MM.1S (cell line): Measurements from ENCODE around the gene TMEM143.

Source experiments
- DNase-seq: peaks from one replicate; pipeline ENCODE4 v3.0.0-alpha.2; 2015
- H2AFZ ChIP-seq: fragments of 300-600 bp; sonication (generic); 2 replicates; pipeline ENCODE4 v1.6.0; 2016; ENCODE audit warnings: antibody characterized with exemption, low read length
- H3F3A ChIP-seq: fragments of 300-600 bp; sonication (generic); 2 replicates; pipeline ENCODE4 v1.6.1; 2016; ENCODE audit warnings: mild to moderate bottlenecking, antibody characterized with exemption, low read length, moderate library complexity, mixed read lengths; ENCODE audit not compliant: insufficient read depth
- H3K27ac ChIP-seq: fragments of 300-600 bp; sonication (generic); 2 replicates; pipeline ENCODE4 v1.5.1; 2016; ENCODE audit warnings: mild to moderate bottlenecking, low read length
- H3K27me3 ChIP-seq: fragments of 300-600 bp; sonication (generic); replicated peaks from 2 replicates; pipeline ENCODE4 v1.6.0; 2016; ENCODE audit warnings: low read length; ENCODE audit not compliant: insufficient read depth
- H3K36me3 ChIP-seq: fragments of 300-600 bp; sonication (generic); replicated peaks from 2 replicates; pipeline ENCODE4 v1.6.1; 2016; ENCODE audit warnings: mild to moderate bottlenecking, low read length, mixed read lengths; ENCODE audit not compliant: insufficient read depth
- H3K4me1 ChIP-seq: fragments of 300-600 bp; sonication (generic); 2 replicates; pipeline ENCODE4 v1.6.1; 2016; ENCODE audit warnings: low read length, mixed read lengths
- H3K4me2 ChIP-seq: fragments of 300-600 bp; sonication (generic); 2 replicates; pipeline ENCODE4 v1.6.0; 2016; ENCODE audit warnings: low read depth, low read length
- H3K4me3 ChIP-seq: fragments of 300-600 bp; sonication (generic); 2 replicates; pipeline ENCODE4 v1.5.1; 2016; ENCODE audit warnings: low read length, mixed read lengths
- H3K79me2 ChIP-seq: fragments of 300-600 bp; sonication (generic); 2 replicates; pipeline ENCODE4 v1.6.1; 2016; ENCODE audit warnings: mixed run types, low read length, mixed read lengths
- H3K9ac ChIP-seq: fragments of 300-600 bp; sonication (generic); 2 replicates; pipeline ENCODE4 v1.6.1; 2016; ENCODE audit warnings: low read length, mixed read lengths
- H3K9me2 ChIP-seq: fragments of 300-600 bp; sonication (generic); replicated peaks from 2 replicates; pipeline ENCODE4 v1.6.1; 2016; ENCODE audit warnings: mild to moderate bottlenecking, low read length, mixed read lengths; ENCODE audit not compliant: insufficient read depth
- H3K9me3 ChIP-seq: fragments of 300-600 bp; sonication (generic); replicated peaks from 2 replicates; pipeline ENCODE4 v1.6.1; 2016; ENCODE audit warnings: mild to moderate bottlenecking, low read length, mixed read lengths; ENCODE audit not compliant: insufficient read depth
- H4K20me1 ChIP-seq: fragments of 300-600 bp; sonication (generic); 2 replicates; pipeline ENCODE4 v1.6.1; 2016; ENCODE audit warnings: mild to moderate bottlenecking, low read length, moderate library complexity, mixed read lengths; ENCODE audit not compliant: insufficient read depth
- CTCF ChIP-seq: fragments of 300-600 bp; sonication (generic); IDR thresholded peaks from 2 replicates; pipeline ENCODE4 v1.5.1; 2016; ENCODE audit warnings: antibody characterized with exemption, low read length, mixed read lengths
- EZH2 ChIP-seq: fragments of 300-600 bp; sonication (generic); optimal IDR thresholded peaks from 2 replicates; pipeline ENCODE3; 2017; ENCODE audit warnings: low read depth, mild to moderate bottlenecking, antibody characterized with exemption, low read length, mixed read lengths
- EZH2phosphoT487 ChIP-seq: fragments of 300-600 bp; sonication (generic); IDR thresholded peaks from 2 replicates; pipeline ENCODE4 v1.6.1; 2018; ENCODE audit warnings: antibody characterized with exemption, low read length

TMEM143 gene

GRCh38 chr19:48363500-48363809 is 285 bp downstream of the TMEM143 start:
- H3K4me3 ChIP-seq: peak overlapping the region; percentile 77
- DNase-seq: no peak
- no peaks in the 10 kb centered on the region for H3K36me3 ChIP-seq
- no peak for TF ChIP-seq EZH2
- peaks cover 12% of the 10 kb centered on the region for H3F3A ChIP-seq
- no peaks in the 10 kb centered on the region for H4K20me1 ChIP-seq
- H3K79me2 ChIP-seq: 0 out of 2 replicates have a peak, but pooled peaks cover 7% of the 10 kb centered on the region
- H3K9me2 ChIP-seq: no peaks in the 10 kb centered on the region
- H3K27ac ChIP-seq: peak overlapping the region; percentile 93
- H2AFZ ChIP-seq: peak overlapping the region; percentile 86
- H3K9ac ChIP-seq: peak overlapping the region; percentile 92
- peak overlapping the region; percentile 97 for H3K4me2 ChIP-seq
- H3K4me1 ChIP-seq: peaks cover 18% of the 10 kb centered on the region
- H3K27me3 ChIP-seq: no peaks in the 10 kb centered on the region
- no peaks in the 10 kb centered on the region for H3K9me3 ChIP-seq

- H3K4me1 ChIP-seq: peaks cover 18% of the 10 kb centered on the region
- no peaks in the 10 kb centered on the region for H4K20me1 ChIP-seq
- H2AFZ ChIP-seq: peak overlapping the region; percentile 86
- no peaks in the 10 kb centered on the region for H3K9me2 ChIP-seq
- peak overlapping the region; percentile 77 for H3K4me3 ChIP-seq
- no peaks in the 10 kb centered on the region for H3K27me3 ChIP-seq
- peak overlapping the region; percentile 92 for H3K9ac ChIP-seq
- no peaks in the 10 kb centered on the region for H3K9me3 ChIP-seq
- peak; percentile 94 for DNase-seq
- peak overlapping the region; percentile 97 for H3K4me2 ChIP-seq
- H3K79me2 ChIP-seq: 0 out of 2 replicates have a peak, but pooled peaks cover 7% of the 10 kb centered on the region
- H3K27ac ChIP-seq: peak overlapping the region; percentile 93
- no peaks in the 10 kb centered on the region for H3K36me3 ChIP-seq
- no peak for TF ChIP-seq EZH2phosphoT487
- TF ChIP-seq CTCF: no peak
- TF ChIP-seq EZH2: no peak
- H3F3A ChIP-seq: peaks cover 12% of the 10 kb centered on the region
Measured at GRCh38 chr19:48362716-48363499, 832 bp downstream of the TMEM143 start.

- no peaks in the 10 kb centered on the region for H3K9me3 ChIP-seq
- peaks cover 18% of the 10 kb centered on the region for H3K4me1 ChIP-seq
- DNase-seq: no peak
- H3K27ac ChIP-seq: no peak overlapping the region
- H2AFZ ChIP-seq: no peak overlapping the region
- no peaks in the 10 kb centered on the region for H3K27me3 ChIP-seq
- H4K20me1 ChIP-seq: no peaks in the 10 kb centered on the region
- TF ChIP-seq EZH2phosphoT487: no peak
- TF ChIP-seq CTCF: no peak
- no peak for TF ChIP-seq EZH2
- H3K36me3 ChIP-seq: no peaks in the 10 kb centered on the region
- H3K4me3 ChIP-seq: no peak overlapping the region
- no peaks in the 10 kb centered on the region for H3K9me2 ChIP-seq
- peaks cover 12% of the 10 kb centered on the region for H3F3A ChIP-seq
- H3K79me2 ChIP-seq: 0 out of 2 replicates have a peak, but pooled peaks cover 7% of the 10 kb centered on the region
- H3K9ac ChIP-seq: no peak overlapping the region
- H3K4me2 ChIP-seq: no peak overlapping the region
Measured at GRCh38 chr19:48361912-48362311, 1.8 kb downstream of the TMEM143 start.

GRCh38 chr19:48359123-48359522 is 4.6 kb downstream of the TMEM143 start:
- TF ChIP-seq CTCF (no peak), EZH2phosphoT487 (no peak), EZH2 (no peak)
- Histone ChIP-seq H4K20me1 (no peaks in the 10 kb centered on the region), H3K4me2 (no peak overlapping the region), H3K27me3 (no peaks in the 10 kb centered on the region), H3K4me1 (peaks cover 10% of the 10 kb centered on the region), H3K9me2 (no peaks in the 10 kb centered on the region), H3K4me3 (no peak overlapping the region), H3K36me3 (no peaks in the 10 kb centered on the region), H3K79me2 (0 out of 2 replicates have a peak, but pooled peaks cover 7% of the 10 kb centered on the region), H3K9ac (no peak overlapping the region), H3K9me3 (no peaks in the 10 kb centered on the region), H3K27ac (no peak overlapping the region), H2AFZ (no peak overlapping the region), H3F3A (peaks cover 6% of the 10 kb centered on the region)
- no peak for DNase-seq
